Measurements from ENCODE around the gene PANK4. TPM values are rescaled to one million over a fixed set of nuclear protein-coding genes. Genes with fewer than 3 reads are reported as not detected.

PANK4 gene
- total RNA-seq, 1 donor from 2014 or later, result 42.5 TPM

- Mint-ChIP-seq H3K27me3 (no peaks in the 10 kb centered on the region), H3K27ac (no peak overlapping the region), H3K36me3 (ENCODE audit: insufficient read depth) (no peaks in the 10 kb centered on the region), H3K4me1 (ENCODE audit: low read depth) (peaks cover 13% of the 10 kb centered on the region), H3K4me3 (ENCODE audit: low read depth) (peak overlapping the region; percentile 55), H3K9me3 (ENCODE audit: low read depth) (no peaks in the 10 kb centered on the region)
- no peak for DNase-seq (ENCODE audit: low spot score, unreplicated experiment)
- no peak for TF ChIP-seq CTCF (IDR thresholded peaks at IDR 0.05; ENCODE audit: unreplicated experiment)
Observed at GRCh38 chr1:2547210-2548067, 21.0 kb upstream of the PANK4 start.

GRCh38 chr1:2546515-2547209 lies 20.3 kb upstream of the PANK4 start:
- Mint-ChIP-seq H3K4me1 (ENCODE audit: low read depth) (peaks cover 14% of the 10 kb centered on the region), H3K27me3 (no peaks in the 10 kb centered on the region), H3K4me3 (ENCODE audit: low read depth) (peak overlapping the region; percentile 68), H3K27ac (no peak overlapping the region), H3K36me3 (ENCODE audit: insufficient read depth) (no peaks in the 10 kb centered on the region), H3K9me3 (ENCODE audit: low read depth) (no peaks in the 10 kb centered on the region)
- peak; percentile 36 for TF ChIP-seq CTCF (IDR thresholded peaks at IDR 0.05; ENCODE audit: unreplicated experiment)
- DNase-seq (ENCODE audit: low spot score, unreplicated experiment), result peak; percentile 47

- Mint-ChIP-seq H3K36me3 (ENCODE audit: insufficient read depth) (no peaks in the 10 kb centered on the region), H3K27me3 (peaks cover 3% of the 10 kb centered on the region), H3K4me3 (ENCODE audit: low read depth) (peak overlapping the region; percentile 68), H3K27ac (no peak overlapping the region), H3K4me1 (ENCODE audit: low read depth) (peaks cover 14% of the 10 kb centered on the region), H3K9me3 (ENCODE audit: low read depth) (no peaks in the 10 kb centered on the region)
- TF ChIP-seq CTCF (IDR thresholded peaks at IDR 0.05; ENCODE audit: unreplicated experiment), result no peak
- peak; percentile 87 for DNase-seq (ENCODE audit: low spot score, unreplicated experiment)
Observed at GRCh38 chr1:2545754-2546514, 19.5 kb upstream of the PANK4 start.

GRCh38 chr1:2544875-2545640 lies 18.7 kb upstream of the PANK4 start:
- H3K36me3 Mint-ChIP-seq (ENCODE audit: insufficient read depth), result no peaks in the 10 kb centered on the region

More at GRCh38 chr1:2544875-2545640, 18.7 kb upstream of the PANK4 start:
- no peaks in the 10 kb centered on the region for H3K9me3 Mint-ChIP-seq (ENCODE audit: low read depth)
- no peak for TF ChIP-seq CTCF (IDR thresholded peaks at IDR 0.05; ENCODE audit: unreplicated experiment)
- H3K4me1 Mint-ChIP-seq (ENCODE audit: low read depth), result peaks cover 14% of the 10 kb centered on the region
- peaks cover 3% of the 10 kb centered on the region for H3K27me3 Mint-ChIP-seq
- no peak overlapping the region for H3K4me3 Mint-ChIP-seq (ENCODE audit: low read depth)
- no peak overlapping the region for H3K27ac Mint-ChIP-seq
- no peak for DNase-seq (ENCODE audit: low spot score, unreplicated experiment)

All from progenitor cell of endocrine pancreas (in vitro differentiated cells).